H9 (cell line): ENCODE results near the gene CADPS2. TPM values are rescaled to one million over a fixed set of nuclear protein-coding genes. Genes with fewer than 3 reads are reported as not detected.
A peak's percentile ranks its signal among the peaks of the same experiment; 100 is the strongest.

ENCODE experiments used
- DNase-seq: peaks from one replicate; pipeline ENCODE4 v3.0.0-alpha.2; 2017
- H2AFZ ChIP-seq: one replicate; pipeline ENCODE4 v1.6.1; 2013; ENCODE audit warnings: mild to moderate bottlenecking, low read length, control low read depth, moderate library complexity
- H2AK5ac ChIP-seq: 2 replicates; pipeline ENCODE4 v1.6.1; 2013; ENCODE audit warnings: low read length, control low read depth, mixed read lengths; ENCODE audit not compliant: insufficient read length
- H2BK120ac ChIP-seq: one replicate; pipeline ENCODE4 v1.6.1; 2013; ENCODE audit warnings: low read depth, mild to moderate bottlenecking, low read length, control low read depth, inconsistent platforms; ENCODE audit not compliant: poor library complexity, severe bottlenecking
- H2BK12ac ChIP-seq: 2 replicates; pipeline ENCODE4 v1.6.1; 2013; ENCODE audit warnings: low read length, control low read depth, mixed read lengths, low read depth; ENCODE audit not compliant: insufficient read length
- H2BK15ac ChIP-seq: 2 replicates; pipeline ENCODE4 v1.6.1; 2013; ENCODE audit warnings: low read depth, low read length, control low read depth
- H2BK20ac ChIP-seq: one replicate; pipeline ENCODE4 v1.6.1; 2013; ENCODE audit warnings: low read depth, mild to moderate bottlenecking, low read length, control low read depth, inconsistent platforms; ENCODE audit not compliant: poor library complexity, severe bottlenecking
- H2BK5ac ChIP-seq: 2 replicates; pipeline ENCODE4 v1.6.1; 2013; ENCODE audit warnings: low read length, control low read depth, mixed read lengths; ENCODE audit not compliant: insufficient read length
- H3K14ac ChIP-seq: 2 replicates; pipeline ENCODE4 v1.6.1; 2013; ENCODE audit warnings: low read length, control low read depth; ENCODE audit not compliant: insufficient read depth
- H3K18ac ChIP-seq: 2 replicates; pipeline ENCODE4 v1.6.1; 2013; ENCODE audit warnings: low read depth, mild to moderate bottlenecking, mixed read lengths, low read length, control low read depth; ENCODE audit not compliant: insufficient read length
- H3K23ac ChIP-seq: 2 replicates; pipeline ENCODE4 v1.6.1; 2013; ENCODE audit warnings: low read length, control low read depth, mixed read lengths, low read depth; ENCODE audit not compliant: insufficient read length
- H3K23me2 ChIP-seq: 2 replicates; pipeline ENCODE4 v1.6.1; 2013; ENCODE audit warnings: low read depth, mild to moderate bottlenecking, mixed read lengths, low read length, control low read depth; ENCODE audit not compliant: insufficient read length, poor library complexity, severe bottlenecking
- H3K27ac ChIP-seq: 2 replicates; pipeline ENCODE4 v1.5.1; 2013; ENCODE audit warnings: low read length, control low read depth, mixed read lengths, low read depth; ENCODE audit not compliant: insufficient read length
- H3K27me3 ChIP-seq: 2 replicates; pipeline ENCODE4 v1.6.1; 2013; ENCODE audit warnings: low read length, control low read depth, inconsistent platforms; ENCODE audit not compliant: insufficient read depth
- H3K4ac ChIP-seq: 2 replicates; pipeline ENCODE4 v1.6.1; 2013; ENCODE audit warnings: low read depth, mild to moderate bottlenecking, control low read depth, inconsistent platforms, low read length, moderate library complexity
- H3K4me1 ChIP-seq: 2 replicates; pipeline ENCODE4 v1.6.1; 2013; ENCODE audit warnings: low read length, control low read depth, inconsistent platforms; ENCODE audit not compliant: insufficient read depth
- H3K4me2 ChIP-seq: 2 replicates; pipeline ENCODE4 v1.6.1; 2013; ENCODE audit warnings: low read length, control low read depth, mixed read lengths; ENCODE audit not compliant: insufficient read length, insufficient read depth
- H3K56ac ChIP-seq: 2 replicates; pipeline ENCODE4 v1.6.1; 2013; ENCODE audit warnings: low read depth, mild to moderate bottlenecking, mixed read lengths, low read length, control low read depth; ENCODE audit not compliant: insufficient read length
- H3K79me1 ChIP-seq: 2 replicates; pipeline ENCODE4 v1.6.1; 2013; ENCODE audit warnings: low read depth, mild to moderate bottlenecking, moderate library complexity, low read length, control low read depth, inconsistent platforms; ENCODE audit not compliant: insufficient read depth, poor library complexity, severe bottlenecking
- H3K79me2 ChIP-seq: 2 replicates; pipeline ENCODE4 v1.6.1; 2013; ENCODE audit warnings: low read length, control low read depth, inconsistent platforms; ENCODE audit not compliant: insufficient read depth
- H3K9ac ChIP-seq: 2 replicates; pipeline ENCODE4 v1.6.1; 2013; ENCODE audit warnings: low read length, control low read depth, mixed read lengths; ENCODE audit not compliant: insufficient read length; ENCODE audit errors: extremely low read depth
- H3K9me3 ChIP-seq: one replicate; pipeline ENCODE4 v1.6.1; 2013; ENCODE audit warnings: low read depth, low read length, inconsistent platforms; ENCODE audit not compliant: control insufficient read depth
- H3T11ph ChIP-seq: one replicate; pipeline ENCODE4 v1.6.1; 2013; ENCODE audit warnings: mild to moderate bottlenecking, low read length, control low read depth, inconsistent platforms
- H4K20me1 ChIP-seq: one replicate; pipeline ENCODE4 v1.6.1; 2013; ENCODE audit not compliant: control insufficient read depth, insufficient read length, insufficient read depth
- H4K5ac ChIP-seq: 2 replicates; pipeline ENCODE4 v1.6.1; 2013; ENCODE audit warnings: low read depth, mild to moderate bottlenecking, mixed read lengths, low read length, control low read depth; ENCODE audit not compliant: insufficient read length
- H4K8ac ChIP-seq: replicated peaks from 2 replicates; pipeline ENCODE4 v1.6.1; 2013; ENCODE audit warnings: low read length, control low read depth, mixed read lengths, low read depth; ENCODE audit not compliant: insufficient read length
- H4K91ac ChIP-seq: 2 replicates; pipeline ENCODE4 v1.6.1; 2013; ENCODE audit warnings: low read depth, mild to moderate bottlenecking, moderate library complexity, mixed read lengths, low read length, control low read depth; ENCODE audit not compliant: insufficient read length
- H3K27ac Mint-ChIP-seq, 3 experiments: 2 replicates in 2 of 3; 3 replicates in 1 of 3; pipeline ENCODE4 v1.8.0; 2020 to 2021; ENCODE audit warnings: mixed read lengths in 3 of 3, mild to moderate bottlenecking in 1 of 3, moderate library complexity in 1 of 3
- H3K27me3 Mint-ChIP-seq: 2 replicates; pipeline ENCODE4 v1.8.0; 2021; ENCODE audit warnings: low read depth, mild to moderate bottlenecking, moderate library complexity, mixed read lengths
- H3K36me3 Mint-ChIP-seq, 3 experiments: 2 replicates in 2 of 3; 3 replicates in 1 of 3; pipeline ENCODE4 v1.8.0; 2020 to 2021; ENCODE audit warnings: low read depth in 3 of 3, mixed read lengths in 3 of 3; ENCODE audit not compliant: insufficient read depth in 1 of 3
- H3K4me1 Mint-ChIP-seq, 2 experiments: 2 replicates each; pipeline ENCODE4 v1.8.0; 2020; ENCODE audit warnings: mixed read lengths in 2 of 2
- H3K4me3 Mint-ChIP-seq, 2 experiments: 2 replicates in 1 of 2; 3 replicates in 1 of 2; pipeline ENCODE4 v1.8.0; 2020 to 2021; ENCODE audit warnings: mild to moderate bottlenecking in 2 of 2, mixed read lengths in 2 of 2, moderate library complexity in 1 of 2
- H3K9me3 Mint-ChIP-seq, 2 experiments: 2 replicates in 1 of 2; 3 replicates in 1 of 2; pipeline ENCODE4 v1.8.0; 2020; ENCODE audit warnings: mild to moderate bottlenecking in 2 of 2, mixed read lengths in 2 of 2, moderate library complexity in 1 of 2
- WGBS: extraction: QIAGEN DNeasy Blood & Tissue Kit; methylation state at CpG from one replicate; pipeline ENCODE4 v1.1.7; 2013; ENCODE audit warnings: missing lambda C conversion rate, low lambda C conversion rate, mixed read lengths; ENCODE audit not compliant: insufficient read length; ENCODE audit errors: extremely low coverage; 5-methylcytosine and 5-hydroxymethylcytosine counted together
- total RNA-seq: library from RNA; stranded (reverse); gene quantifications from 2 replicates; pipeline ENCODE4 v1.2.1, GENCODE V29; 2021
- TF ChIP-seq, protein P1 (sequence below): fragments of 200-600 bp; sonication (generic); conservative IDR thresholded peaks from 3 replicates; pipeline ENCODE4 v1.8.0; 2021; ENCODE audit warnings: antibody characterized with exemption, mild to moderate bottlenecking

CADPS2 gene
- total RNA-seq, 1 experiment from 2014 or later = 7.1 TPM

DNA sequence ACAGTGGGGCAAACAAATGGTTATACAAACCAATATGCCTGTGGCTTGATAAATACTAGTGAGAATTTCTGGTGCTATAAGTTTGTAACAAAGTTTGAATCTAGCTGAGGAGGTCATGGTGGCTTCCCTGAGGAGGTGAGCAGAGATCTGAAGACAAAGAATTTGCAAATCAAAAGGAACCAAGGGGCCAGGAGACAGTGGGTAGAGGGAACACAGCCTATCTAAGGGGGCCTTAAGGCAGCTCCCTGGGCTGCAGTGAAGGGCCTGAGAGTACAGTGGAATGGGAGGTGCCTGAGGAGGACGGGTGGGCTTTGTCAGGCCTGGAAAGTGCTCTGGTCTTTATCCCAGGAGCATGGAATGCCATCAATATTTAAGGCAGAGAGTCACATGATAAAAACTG is 209.1 kb downstream of the CADPS2 start:
- H3K4ac ChIP-seq = no peak overlapping the region; the same call in 1 of the 2 replicates
- H2AK5ac ChIP-seq = peak overlapping the region; percentile 6
- H4K91ac ChIP-seq = no peak overlapping the region
- Mint-ChIP-seq H3K4me3 (no peak overlapping the region; a peak in 1 of 5 replicates), H3K27me3 (no peaks in the 10 kb centered on the region; the same call in 1 of the 2 replicates), H3K36me3 (peaks cover 7 to 9% (median 9%) of the 10 kb centered on the region in 3 experiments; a peak in 6 of 7 replicates), H3K9me3 (peaks cover 7 to 11% of the 10 kb centered on the region in 2 experiments), H3K4me1 (peaks cover 54 to 55% of the 10 kb centered on the region in 2 experiments), H3K27ac (peak overlapping the region; percentile 9 to 88 (median 12); a peak in 6 of 7 replicates)
- no peak overlapping the region for H2BK20ac ChIP-seq
- no peak overlapping the region for H4K5ac ChIP-seq
- no peak overlapping the region for H2AFZ ChIP-seq
- no peak overlapping the region for H3K23ac ChIP-seq
- no CpG with 5 or more reads among the region's 1 CpG for WGBS
- 0 out of 2 replicates have a peak, but pooled peaks cover 2% of the 10 kb centered on the region for H3K79me2 ChIP-seq
- H3K79me1 ChIP-seq = no peaks in the 10 kb centered on the region
- H2BK12ac ChIP-seq = peak overlapping the region; percentile 86
- H3K23me2 ChIP-seq = no peaks in the 10 kb centered on the region
- no peaks in the 10 kb centered on the region for H3K27me3 ChIP-seq
- DNase-seq = no peak
- no peak overlapping the region for H3T11ph ChIP-seq
- H2BK120ac ChIP-seq = no peak overlapping the region
- peaks cover 20% of the 10 kb centered on the region; the same call in 1 of the 2 replicates for H3K4me1 ChIP-seq
- no peaks in the 10 kb centered on the region for H3K9me3 ChIP-seq
- H3K9ac ChIP-seq = no peak overlapping the region
- peak overlapping the region; percentile 58 for H3K18ac ChIP-seq
- H2BK5ac ChIP-seq = peak overlapping the region; percentile 89
- peak overlapping the region; percentile 70; the same call in 1 of the 2 replicates for H2BK15ac ChIP-seq
- no peaks in the 10 kb centered on the region for H4K20me1 ChIP-seq
- TF ChIP-seq, protein P1, sequence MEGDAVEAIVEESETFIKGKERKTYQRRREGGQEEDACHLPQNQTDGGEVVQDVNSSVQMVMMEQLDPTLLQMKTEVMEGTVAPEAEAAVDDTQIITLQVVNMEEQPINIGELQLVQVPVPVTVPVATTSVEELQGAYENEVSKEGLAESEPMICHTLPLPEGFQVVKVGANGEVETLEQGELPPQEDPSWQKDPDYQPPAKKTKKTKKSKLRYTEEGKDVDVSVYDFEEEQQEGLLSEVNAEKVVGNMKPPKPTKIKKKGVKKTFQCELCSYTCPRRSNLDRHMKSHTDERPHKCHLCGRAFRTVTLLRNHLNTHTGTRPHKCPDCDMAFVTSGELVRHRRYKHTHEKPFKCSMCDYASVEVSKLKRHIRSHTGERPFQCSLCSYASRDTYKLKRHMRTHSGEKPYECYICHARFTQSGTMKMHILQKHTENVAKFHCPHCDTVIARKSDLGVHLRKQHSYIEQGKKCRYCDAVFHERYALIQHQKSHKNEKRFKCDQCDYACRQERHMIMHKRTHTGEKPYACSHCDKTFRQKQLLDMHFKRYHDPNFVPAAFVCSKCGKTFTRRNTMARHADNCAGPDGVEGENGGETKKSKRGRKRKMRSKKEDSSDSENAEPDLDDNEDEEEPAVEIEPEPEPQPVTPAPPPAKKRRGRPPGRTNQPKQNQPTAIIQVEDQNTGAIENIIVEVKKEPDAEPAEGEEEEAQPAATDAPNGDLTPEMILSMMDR = no peak
- no peak overlapping the region for H3K4me2 ChIP-seq
- H4K8ac ChIP-seq = no peak overlapping the region
- no peak overlapping the region for H3K27ac ChIP-seq
- no peak overlapping the region for H3K56ac ChIP-seq
- H3K14ac ChIP-seq = 0 out of 2 replicates have a peak overlapping the region, but pooled peaks have one; percentile 35
